HAP-1 (cell line): ENCODE data around the gene CD34.
"Not testable (repeated sequence)": the region's sequence is repeated elsewhere in the genome, so short reads cannot be mapped to it uniquely, and the experiment has no call there.

Experiments used
- DNase-seq, 2 experiments: peaks; one replicate each; pipeline ENCODE4 v3.0.0-alpha.2; 2016 to 2020; ENCODE audit warnings: low spot score in 2 of 2
- H3K27me3 ChIP-seq: fragments of 250-450 bp; sonication (Bioruptor Pico); 2 replicates; pipeline ENCODE4 v1.5.1; 2020; ENCODE audit warnings: low read depth, mild to moderate bottlenecking, moderate library complexity
- H3K36me3 ChIP-seq: fragments of 250-450 bp; sonication (Bioruptor Pico); replicated peaks from 2 replicates; pipeline ENCODE4 v1.5.1; 2020; ENCODE audit warnings: mild to moderate bottlenecking
- H3K4me1 ChIP-seq: fragments of 250-450 bp; sonication (Bioruptor Pico); 2 replicates; pipeline ENCODE4 v1.5.1; 2020; ENCODE audit warnings: mild to moderate bottlenecking
- H3K4me3 ChIP-seq: fragments of 250-450 bp; sonication (Bioruptor Pico); 2 replicates; pipeline ENCODE4 v1.5.1; 2020; ENCODE audit warnings: mild to moderate bottlenecking, moderate library complexity
- H3K9me3 ChIP-seq: fragments of 250-450 bp; sonication (Bioruptor Pico); 2 replicates; pipeline ENCODE4 v1.5.1; 2020; ENCODE audit warnings: mild to moderate bottlenecking, moderate library complexity
- in situ Hi-C: fragments of 300-500 bp; cut with MboI; formaldehyde crosslinking; loops from 3 replicates; pipeline ENCODE4 v1.14.3; 2020; ENCODE audit warnings: low sequenced_read_pairs, inconsistent platforms, mixed read lengths

Gene CD34

GRCh38 chr1:207946756-207947155, 35.8 kb upstream of the CD34 start:
- in situ Hi-C loops: no loop called here
- no peaks in the 10 kb centered on the region for H3K9me3 ChIP-seq
- H3K4me1 ChIP-seq: peaks cover 31% of the 10 kb centered on the region
- H3K4me3 ChIP-seq: no peak overlapping the region
- no peaks in the 10 kb centered on the region for H3K36me3 ChIP-seq
- peaks cover 5% of the 10 kb centered on the region; the same call in 1 of the 2 replicates for H3K27me3 ChIP-seq
- no peak for DNase-seq

DNA sequence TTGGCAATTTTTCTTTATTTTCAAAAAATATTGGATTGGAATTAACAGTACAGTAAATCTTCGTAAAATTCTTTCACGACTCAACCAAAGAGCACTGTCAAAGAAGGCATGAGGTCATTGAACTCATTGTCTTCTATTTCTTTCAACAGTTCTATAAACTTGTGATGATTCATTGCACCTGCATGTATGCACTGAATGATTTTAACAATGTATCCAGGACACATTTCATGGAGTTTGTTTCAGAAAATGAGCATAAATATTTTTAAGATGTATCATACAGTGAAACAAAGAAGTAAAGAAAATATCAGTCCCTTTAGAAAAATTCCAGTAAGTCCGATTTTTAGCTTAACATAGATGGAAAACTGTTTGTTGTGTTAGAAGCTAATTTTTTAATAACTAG, 33.6 kb upstream of the CD34 start:
- Histone ChIP-seq H3K4me1 (peaks cover 29% of the 10 kb centered on the region), H3K36me3 (no peaks in the 10 kb centered on the region), H3K4me3 (no peak overlapping the region), H3K9me3 (no peaks in the 10 kb centered on the region), H3K27me3 (no peaks in the 10 kb centered on the region)
- peak in 1 of 2 experiments; percentile 41 for DNase-seq
- in situ Hi-C loops: no loop called here

DNA sequence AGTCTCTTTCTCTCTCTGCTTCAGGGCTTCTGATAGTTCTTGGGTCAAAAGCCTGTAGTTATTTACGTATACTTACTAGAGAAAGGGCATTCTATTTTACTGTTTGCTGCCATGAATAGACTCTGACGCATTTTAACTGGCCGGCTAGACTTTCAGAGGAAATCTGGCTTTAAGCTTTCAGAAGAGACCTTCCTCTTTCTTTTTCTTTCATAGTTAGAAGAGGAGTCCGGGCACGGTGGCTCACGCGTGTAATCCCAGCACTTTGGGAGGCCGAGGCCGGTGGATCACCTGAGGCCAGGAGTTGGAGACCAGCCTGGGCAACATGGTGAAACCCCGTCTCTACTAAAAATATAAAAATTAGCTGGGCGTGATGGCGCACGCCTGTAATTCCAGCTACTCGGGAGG, 31.4 kb upstream of the CD34 start:
- H3K27me3 ChIP-seq, H3K9me3 ChIP-seq, H3K4me3 ChIP-seq, H3K36me3 ChIP-seq, in situ Hi-C loops, DNase-seq: not testable (repeated sequence)
- peaks cover 14% of the 10 kb centered on the region for H3K4me1 ChIP-seq

DNA sequence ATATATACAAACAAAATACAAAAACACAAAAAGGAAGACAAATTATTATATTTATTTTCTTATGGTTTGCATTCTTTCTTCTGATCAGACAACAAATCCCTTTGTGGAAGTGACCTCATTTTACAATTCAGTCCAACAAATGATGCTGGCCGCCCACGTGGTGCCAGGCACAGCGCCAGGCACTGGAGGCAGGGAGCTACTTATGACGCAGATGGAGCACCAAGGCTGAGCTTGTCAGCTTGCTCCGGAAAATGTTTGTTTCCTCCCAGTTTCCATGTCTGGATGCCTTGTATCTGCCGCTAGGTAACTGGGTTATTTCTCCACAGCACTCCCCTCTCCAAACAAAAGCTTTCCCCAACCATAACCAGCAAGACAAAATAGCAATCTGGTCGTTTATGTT, 30.7 kb upstream of the CD34 start:
- Histone ChIP-seq H3K27me3 (peaks cover 3% of the 10 kb centered on the region; the same call in 1 of the 2 replicates), H3K9me3 (no peaks in the 10 kb centered on the region), H3K4me3 (no peak overlapping the region), H3K4me1 (peaks cover 14% of the 10 kb centered on the region), H3K36me3 (no peaks in the 10 kb centered on the region)
- in situ Hi-C loops: no loop called here
- no peak for DNase-seq

- Histone ChIP-seq H3K4me1 (peaks cover 7% of the 10 kb centered on the region), H3K4me3 (no peak overlapping the region), H3K9me3 (no peaks in the 10 kb centered on the region), H3K36me3 (no peaks in the 10 kb centered on the region), H3K27me3 (peaks cover 3% of the 10 kb centered on the region; the same call in 1 of the 2 replicates)
- in situ Hi-C loops: no loop called here
- no peak for DNase-seq
These were observed 27.1 kb upstream of the CD34 start for GRCh38 chr1:207938016-207938415.

GRCh38 chr1:207937204-207937603, 26.3 kb upstream of the CD34 start:
- Histone ChIP-seq H3K9me3 (no peaks in the 10 kb centered on the region), H3K4me3 (no peak overlapping the region), H3K4me1 (peaks cover 4% of the 10 kb centered on the region), H3K27me3 (peaks cover 3% of the 10 kb centered on the region; the same call in 1 of the 2 replicates), H3K36me3 (no peaks in the 10 kb centered on the region)
- in situ Hi-C loops: no loop called here
- DNase-seq: no peak

DNA sequence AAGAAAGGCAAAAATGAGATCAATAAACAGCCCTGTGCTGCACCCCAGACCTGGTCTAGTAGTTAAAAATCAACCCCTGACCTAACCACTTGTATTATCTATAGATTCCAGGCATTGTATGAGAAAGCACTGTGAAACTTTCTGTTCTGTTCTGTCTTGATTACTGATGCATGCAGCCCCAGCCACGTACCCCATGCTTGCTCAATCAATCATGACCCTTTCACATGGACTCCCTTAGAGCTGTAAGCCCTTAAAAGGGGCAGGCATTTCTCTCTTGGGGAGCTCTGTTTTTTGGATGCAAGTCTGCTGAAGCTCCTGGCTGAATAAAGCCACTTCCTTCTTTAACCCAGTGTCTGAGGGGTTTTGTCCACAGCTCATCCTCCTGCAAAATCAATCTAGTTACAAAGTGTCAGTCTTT, 24.2 kb upstream of the CD34 start:
- peaks cover 3% of the 10 kb centered on the region; the same call in 1 of the 2 replicates for H3K27me3 ChIP-seq
- H3K9me3 ChIP-seq: no peaks in the 10 kb centered on the region
- in situ Hi-C loops: no loop called here
- H3K4me3 ChIP-seq: no peak overlapping the region
- H3K4me1 ChIP-seq: no peaks in the 10 kb centered on the region
- H3K36me3 ChIP-seq: no peaks in the 10 kb centered on the region
- DNase-seq: no peak

DNA sequence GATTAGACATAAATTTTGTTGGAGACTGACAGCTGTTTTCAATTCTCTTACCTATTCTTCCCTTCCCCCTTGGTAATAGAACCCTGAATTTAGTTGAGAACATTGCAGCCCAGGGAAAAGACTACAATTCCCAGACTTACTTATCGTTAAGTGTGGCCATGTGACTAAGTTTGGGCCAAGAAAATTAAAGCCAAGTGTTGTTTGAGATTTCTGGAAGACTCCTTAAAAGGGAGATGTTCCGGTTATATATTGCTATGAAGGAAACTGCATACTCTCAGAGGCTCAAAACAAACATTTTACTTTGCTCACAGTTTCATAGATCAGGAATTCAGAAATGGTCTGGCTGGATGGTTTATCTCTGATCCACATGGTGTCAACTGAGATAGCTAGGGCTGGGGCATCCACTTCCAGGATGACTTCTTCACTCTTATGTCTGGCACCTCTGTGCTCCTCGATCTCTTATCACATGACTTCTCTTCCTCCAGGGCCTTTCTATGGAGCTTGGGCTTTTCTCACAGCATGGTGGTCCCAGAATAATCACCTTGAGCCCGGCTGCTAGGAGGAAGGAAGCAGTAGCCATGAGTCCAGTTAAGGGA, 22.4 kb upstream of the CD34 start:
- Histone ChIP-seq H3K27me3 (0 out of 2 replicates have a peak, but pooled peaks cover under 1% of the 10 kb centered on the region), H3K4me1 (no peaks in the 10 kb centered on the region), H3K9me3 (no peaks in the 10 kb centered on the region), H3K4me3 (no peak overlapping the region), H3K36me3 (no peaks in the 10 kb centered on the region)
- in situ Hi-C loops: no loop called here
- no peak for DNase-seq

DNA sequence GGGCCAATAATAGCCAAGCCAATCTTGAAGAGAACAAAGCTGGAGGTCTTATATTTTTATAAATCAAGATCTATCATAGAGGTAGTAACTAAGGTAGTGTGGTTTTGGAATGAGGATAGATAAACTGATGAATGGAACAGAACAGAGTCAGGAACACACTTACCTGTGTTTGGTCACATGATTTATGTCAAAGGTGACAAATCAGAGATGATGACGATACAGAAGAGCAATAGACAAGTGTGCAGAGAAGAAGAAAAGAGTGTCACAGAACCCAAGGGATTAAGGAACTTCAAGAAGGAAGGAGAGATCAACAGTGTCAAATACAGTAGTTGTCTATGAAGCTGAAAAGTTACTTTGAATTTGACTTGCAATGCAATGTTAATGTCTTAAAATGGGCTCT, 16.1 kb upstream of the CD34 start:
- no peak for DNase-seq
- peaks cover 21% of the 10 kb centered on the region for H3K27me3 ChIP-seq
- no peaks in the 10 kb centered on the region for H3K36me3 ChIP-seq
- no peaks in the 10 kb centered on the region for H3K9me3 ChIP-seq
- in situ Hi-C loops: no loop called here
- no peak overlapping the region for H3K4me3 ChIP-seq
- no peaks in the 10 kb centered on the region for H3K4me1 ChIP-seq

- H3K36me3 ChIP-seq, DNase-seq, H3K4me1 ChIP-seq, H3K9me3 ChIP-seq, in situ Hi-C loops, H3K4me3 ChIP-seq: not testable (repeated sequence)
- peaks cover 24% of the 10 kb centered on the region for H3K27me3 ChIP-seq
These were observed 15.0 kb upstream of the CD34 start for GRCh38 chr1:207925969-207926368.

- Histone ChIP-seq H3K4me1 (no peaks in the 10 kb centered on the region), H3K27me3 (peaks cover 24% of the 10 kb centered on the region), H3K36me3 (no peaks in the 10 kb centered on the region), H3K9me3 (no peaks in the 10 kb centered on the region), H3K4me3 (no peak overlapping the region)
- DNase-seq: no peak
- in situ Hi-C loops: no loop called here
These were observed 14.3 kb upstream of the CD34 start for GRCh38 chr1:207925210-207925609.

DNA sequence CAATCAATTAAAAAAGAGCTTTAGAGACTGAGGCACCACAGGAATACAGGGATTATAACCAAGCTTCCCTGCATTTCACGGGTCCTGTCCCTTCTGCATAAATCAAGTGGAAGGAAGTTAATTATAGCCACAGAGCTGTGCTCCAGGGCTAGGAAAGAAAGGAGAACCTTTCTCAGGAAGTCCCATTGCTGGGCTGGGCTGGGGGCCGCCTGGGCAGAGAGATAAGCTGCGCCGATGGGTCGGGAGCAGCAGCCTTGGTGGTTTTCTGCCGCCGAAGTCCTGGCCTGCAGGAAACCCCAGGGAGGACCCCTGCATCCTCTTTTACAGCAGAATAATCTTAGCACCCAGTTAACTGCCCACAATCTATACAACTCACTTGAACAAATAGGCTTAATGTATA, 12.6 kb upstream of the CD34 start:
- no peak overlapping the region for H3K4me3 ChIP-seq

DNA sequence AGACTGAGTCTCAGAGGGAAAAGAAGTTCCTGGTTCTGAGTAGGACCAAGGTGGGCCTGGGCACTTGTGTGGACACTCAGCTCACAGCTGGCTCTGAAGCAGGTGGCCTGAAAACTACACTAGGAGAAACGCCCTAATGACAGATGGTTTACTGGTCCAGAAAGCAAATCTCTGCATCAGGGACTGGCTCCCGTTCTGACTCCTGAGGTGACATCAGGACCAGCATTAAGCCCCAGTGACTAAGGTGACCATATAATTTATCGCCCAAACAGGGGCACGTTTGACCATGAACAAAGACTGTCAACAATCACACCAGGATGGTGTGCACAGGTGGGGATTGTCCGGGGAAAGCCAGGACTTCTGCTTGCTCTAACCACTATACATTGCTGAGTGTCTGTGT, 12.2 kb upstream of the CD34 start:
- no peak overlapping the region for H3K4me3 ChIP-seq
- DNase-seq: no peak
- H3K4me1 ChIP-seq: no peaks in the 10 kb centered on the region
- no peaks in the 10 kb centered on the region for H3K36me3 ChIP-seq
- in situ Hi-C loops: no loop called here
- H3K9me3 ChIP-seq: no peaks in the 10 kb centered on the region
- peaks cover 22% of the 10 kb centered on the region for H3K27me3 ChIP-seq

More for the DNA sequence above, 12.6 kb upstream of the CD34 start:
- peaks cover 24% of the 10 kb centered on the region for H3K27me3 ChIP-seq
- DNase-seq: no peak
- no peaks in the 10 kb centered on the region for H3K36me3 ChIP-seq
- in situ Hi-C loops: no loop called here
- no peaks in the 10 kb centered on the region for H3K4me1 ChIP-seq
- H3K9me3 ChIP-seq: no peaks in the 10 kb centered on the region

DNA sequence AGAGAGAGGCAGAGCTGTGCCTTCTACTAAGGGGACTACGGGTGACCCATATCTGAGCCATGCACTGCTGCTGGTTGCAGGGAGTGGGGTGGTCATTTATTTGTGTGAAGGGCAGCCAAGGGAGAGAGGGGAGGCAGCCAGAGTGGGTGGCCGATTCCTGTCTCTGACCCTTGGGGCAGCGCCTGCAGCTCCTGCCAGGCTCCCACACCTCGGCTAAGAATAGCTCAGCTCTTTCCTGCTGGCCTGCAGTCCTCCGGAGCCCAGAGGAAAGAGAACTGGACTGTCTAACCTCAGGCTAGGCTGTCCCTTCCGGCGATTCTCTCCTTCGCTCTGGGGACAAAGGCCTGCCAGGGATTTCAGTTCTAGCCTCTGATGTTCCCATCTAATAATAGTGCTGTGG, 11.6 kb upstream of the CD34 start:
- Histone ChIP-seq H3K27me3 (peaks cover 22% of the 10 kb centered on the region), H3K9me3 (no peaks in the 10 kb centered on the region), H3K36me3 (no peaks in the 10 kb centered on the region), H3K4me3 (no peak overlapping the region), H3K4me1 (no peaks in the 10 kb centered on the region)
- no peak for DNase-seq
- in situ Hi-C loops: no loop called here

GRCh38 chr1:207921321-207921720, 10.4 kb upstream of the CD34 start:
- Histone ChIP-seq H3K36me3 (no peaks in the 10 kb centered on the region), H3K27me3 (peaks cover 22% of the 10 kb centered on the region)

More at GRCh38 chr1:207921321-207921720, 10.4 kb upstream of the CD34 start:
- H3K4me1 ChIP-seq: no peaks in the 10 kb centered on the region
- DNase-seq: no peak
- in situ Hi-C loops: no loop called here
- H3K9me3 ChIP-seq: no peaks in the 10 kb centered on the region
- no peak overlapping the region for H3K4me3 ChIP-seq
